Natural killer cell (primary cell): ENCODE results near the gene PDSS1. TPM values are rescaled to one million over a fixed set of nuclear protein-coding genes. Genes with fewer than 3 reads are reported as not detected.

Source experiments
- ATAC-seq, 3 donors: fragments of 150-1000 bp in 2 of 3; fragments of 200-7000 bp in 1 of 3; cut with Tn5 transposase; 1 replicate in 1 of 3; 2 replicates in 2 of 3; pipeline ENCODE4 v1.10.0; 2021; ENCODE audit warnings: mild to moderate bottlenecking in 2 of 3, moderate library complexity in 2 of 3
- DNase-seq, 2 donors: peaks; one replicate each; pipeline versions ENCODE4 v3.0.0 to v3.0.0-alpha.2; 2013 to 2021; ENCODE audit warnings: mixed read lengths in 1 of 2
- H3K27ac ChIP-seq: one replicate; pipeline ENCODE4 v1.5.1; 2013; ENCODE audit warnings: mild to moderate bottlenecking, low read length
- H3K27me3 ChIP-seq: one replicate; pipeline ENCODE4 v1.6.1; 2013; ENCODE audit warnings: low read length; ENCODE audit not compliant: control insufficient read depth, insufficient read depth
- H3K36me3 ChIP-seq: one replicate; pipeline ENCODE4 v1.6.1; 2013; ENCODE audit warnings: low read length; ENCODE audit not compliant: control insufficient read depth, insufficient read depth
- H3K4me1 ChIP-seq: one replicate; pipeline ENCODE4 v1.6.1; 2013; ENCODE audit warnings: low read length; ENCODE audit not compliant: control insufficient read depth, insufficient read depth
- H3K4me3 ChIP-seq: one replicate; pipeline ENCODE4 v1.5.1; 2013; ENCODE audit warnings: low read length
- H3K9me3 ChIP-seq: one replicate; pipeline ENCODE4 v1.6.1; 2013; ENCODE audit warnings: low read length; ENCODE audit not compliant: control insufficient read depth, insufficient read depth
- H3K27ac Mint-ChIP-seq, 2 donors: one replicate each; pipeline ENCODE4 v1.8.0; 2022; ENCODE audit warnings: mild to moderate bottlenecking in 2 of 2, mixed read lengths in 2 of 2, moderate library complexity in 1 of 2
- H3K27me3 Mint-ChIP-seq, 2 donors: one replicate each; pipeline ENCODE4 v1.8.0; 2022; ENCODE audit warnings: low read depth in 2 of 2, mixed read lengths in 2 of 2
- H3K36me3 Mint-ChIP-seq: one replicate; pipeline ENCODE4 v1.8.0; 2022; ENCODE audit warnings: mixed read lengths
- H3K4me1 Mint-ChIP-seq, 2 donors: one replicate each; pipeline ENCODE4 v1.8.0; 2022; ENCODE audit warnings: mixed read lengths in 2 of 2
- H3K4me3 Mint-ChIP-seq: one replicate; pipeline ENCODE4 v1.8.0; 2022; ENCODE audit warnings: mild to moderate bottlenecking, moderate library complexity, mixed read lengths
- H3K9me3 Mint-ChIP-seq, 2 donors: one replicate each; pipeline ENCODE4 v1.8.0; 2022; ENCODE audit warnings: mixed read lengths in 2 of 2
- CTCF ChIP-seq: fragments of 200-600 bp; IDR thresholded peaks from one replicate; pipeline ENCODE4 v1.8.0; 2022; ENCODE audit warnings: antibody characterized with exemption
- WGBS: methylation state at CpG from one replicate; pipeline ENCODE4 v1.1.7; 2013; ENCODE audit warnings: missing lambda C conversion rate; ENCODE audit not compliant: insufficient coverage; 5-methylcytosine and 5-hydroxymethylcytosine counted together
- intact Hi-C: fragments of 100-400 bp; cut with micrococcal nuclease; formaldehyde crosslinking; loops from one replicate; pipeline ENCODE4 v1.14.2; 2022
- total RNA-seq, 4 donors: library from RNA; stranded (reverse); fragments of 120-200 nt in 1 of 4; gene quantifications; one replicate each; pipeline versions ENCODE4 v1.2.3 to v1.2.4, GENCODE V29; 2013 to 2022

PDSS1 gene
- total RNA-seq, 3 donors from 2014 or later (not counting 1 experiment from before 2014, with no cell fraction given): 3.5 to 4.4 (median 3.7) TPM

GRCh38 chr10:26729395-26729794, 31.9 kb downstream of the PDSS1 start:
- ATAC-seq: no peak
- H3K36me3 Mint-ChIP-seq: peaks cover 2% of the 10 kb centered on the region
- Histone ChIP-seq H3K27ac (no peak overlapping the region), H3K27me3 (no peaks in the 10 kb centered on the region), H3K36me3 (peaks cover 9% of the 10 kb centered on the region), H3K4me1 (no peaks in the 10 kb centered on the region), H3K4me3 (no peak overlapping the region), H3K9me3 (no peaks in the 10 kb centered on the region)
- no peak overlapping the region for H3K4me3 Mint-ChIP-seq
- no peak overlapping the region for H3K27ac Mint-ChIP-seq
- DNase-seq: no peak
- H3K4me1 Mint-ChIP-seq: peaks cover 4% of the 10 kb centered on the region in 2 donors
- no peaks in the 10 kb centered on the region for H3K9me3 Mint-ChIP-seq
- no peak for TF ChIP-seq CTCF
- 100% methylated on average over 3 of the region's 4 CpGs for WGBS
- no peaks in the 10 kb centered on the region for H3K27me3 Mint-ChIP-seq
- intact Hi-C loops: no loop called here

- no peak for DNase-seq
- intact Hi-C loops: no loop called here
- H3K27ac Mint-ChIP-seq: no peak overlapping the region
- Histone ChIP-seq H3K27me3 (no peaks in the 10 kb centered on the region), H3K4me1 (no peaks in the 10 kb centered on the region), H3K36me3 (peaks cover 3% of the 10 kb centered on the region), H3K27ac (no peak overlapping the region), H3K4me3 (no peak overlapping the region), H3K9me3 (no peaks in the 10 kb centered on the region)
- H3K27me3 Mint-ChIP-seq: no peaks in the 10 kb centered on the region
- no peak for ATAC-seq
- peaks cover 4% of the 10 kb centered on the region in 2 donors for H3K4me1 Mint-ChIP-seq
- H3K36me3 Mint-ChIP-seq: no peaks in the 10 kb centered on the region
- 71% methylated on average over 2 of the region's 2 CpGs for WGBS
- no peak overlapping the region for H3K4me3 Mint-ChIP-seq
- TF ChIP-seq CTCF: no peak
- no peaks in the 10 kb centered on the region for H3K9me3 Mint-ChIP-seq
Measured at GRCh38 chr10:26730552-26730951, 33.1 kb downstream of the PDSS1 start.

DNA sequence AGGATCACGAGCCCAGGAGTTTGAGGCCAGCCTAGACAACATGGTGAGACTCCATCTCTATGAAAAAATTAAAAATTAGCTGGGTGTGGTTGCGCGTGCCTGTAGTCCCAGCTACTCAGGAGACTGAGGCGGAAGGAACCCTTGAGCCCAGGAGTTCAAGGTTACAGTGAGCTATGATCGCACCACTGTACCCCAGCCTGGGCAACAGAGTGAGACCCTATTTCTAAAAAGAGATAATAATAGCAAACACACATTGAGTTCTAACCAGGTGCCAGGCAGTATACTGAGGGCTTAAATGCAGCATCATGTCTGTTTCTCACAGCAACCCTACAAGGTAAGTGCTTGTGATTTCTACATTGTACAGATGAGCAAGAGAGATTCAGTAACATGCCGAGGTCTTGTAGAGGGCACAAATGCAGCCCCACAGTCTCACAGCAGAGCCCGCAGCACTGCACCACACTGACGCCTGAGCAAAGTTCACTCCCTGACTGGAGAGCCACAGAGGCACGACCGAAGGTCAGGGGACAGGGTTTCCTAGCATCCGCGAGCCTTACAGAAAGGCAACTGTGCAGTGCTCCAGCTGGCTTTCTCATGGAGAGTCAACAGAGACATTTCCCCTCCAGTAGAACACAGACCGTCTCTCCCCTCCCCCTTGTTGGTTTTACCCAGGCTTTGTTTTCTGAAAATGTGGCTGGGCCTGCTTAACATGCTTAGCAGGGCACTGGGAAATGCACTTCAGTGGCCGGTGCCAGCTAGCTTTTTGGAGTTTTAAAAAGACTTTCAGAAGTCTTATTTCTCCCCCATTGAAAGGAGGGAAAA, 36.5 kb downstream of the PDSS1 start:
- intact Hi-C loops: no loop called here
- Histone ChIP-seq H3K36me3 (peaks cover 10% of the 10 kb centered on the region), H3K4me1 (peaks cover 3% of the 10 kb centered on the region), H3K27me3 (no peaks in the 10 kb centered on the region), H3K27ac (no peak overlapping the region), H3K9me3 (no peaks in the 10 kb centered on the region), H3K4me3 (no peak overlapping the region)
- Mint-ChIP-seq H3K4me3 (no peak overlapping the region), H3K4me1 (no peaks in the 10 kb centered on the region), H3K27me3 (no peaks in the 10 kb centered on the region), H3K9me3 (no peaks in the 10 kb centered on the region), H3K36me3 (no peaks in the 10 kb centered on the region), H3K27ac (no peak overlapping the region)
- DNase-seq (no peak), ATAC-seq (no peak)
- no peak for TF ChIP-seq CTCF
- WGBS: 97% methylated on average over 14 of the region's 14 CpGs

DNA sequence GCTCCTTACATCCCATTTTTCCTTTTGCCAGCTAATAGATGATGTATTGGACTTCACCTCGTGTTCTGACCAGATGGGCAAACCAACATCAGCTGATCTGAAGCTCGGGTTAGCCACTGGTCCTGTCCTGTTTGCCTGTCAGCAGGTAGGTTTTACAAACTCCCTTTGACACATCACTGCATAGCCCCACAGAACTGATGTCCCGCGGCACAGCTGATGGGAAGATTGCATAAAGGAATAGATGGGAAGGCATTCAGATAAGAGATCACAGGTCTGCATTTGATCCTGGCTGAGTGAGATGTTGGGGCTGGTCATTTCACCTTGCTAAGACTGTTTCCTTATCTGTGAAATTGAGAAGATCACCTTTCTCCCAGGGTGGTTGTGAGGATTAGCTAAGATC, 37.9 kb downstream of the PDSS1 start:
- Histone ChIP-seq H3K4me3 (no peak overlapping the region), H3K4me1 (peaks cover 3% of the 10 kb centered on the region), H3K36me3 (peaks cover 12% of the 10 kb centered on the region), H3K9me3 (no peaks in the 10 kb centered on the region), H3K27ac (no peak overlapping the region), H3K27me3 (no peaks in the 10 kb centered on the region)
- intact Hi-C loops: no loop called here
- no peak for DNase-seq
- Mint-ChIP-seq H3K36me3 (no peaks in the 10 kb centered on the region), H3K4me1 (no peaks in the 10 kb centered on the region), H3K9me3 (no peaks in the 10 kb centered on the region), H3K27me3 (no peaks in the 10 kb centered on the region), H3K27ac (peak overlapping the region in 1 of 2 donors; percentile 39), H3K4me3 (no peak overlapping the region)
- ATAC-seq: no peak
- 93% methylated on average over 4 of the region's 4 CpGs for WGBS
- no peak for TF ChIP-seq CTCF
